Measurements from ENCODE around the gene COX6B2. TPM values are rescaled to one million over a fixed set of nuclear protein-coding genes. Genes with fewer than 3 reads are reported as not detected.
A peak's percentile ranks its signal among the peaks of the same experiment; 100 is the strongest.

The COX6B2 gene
- total and polyA plus RNA-seq, 2 of the 13 experiments (the other 11 are each of a cell fraction or from before 2014, with no cell fraction given) = 0.21 TPM; not detected in 1

DNA sequence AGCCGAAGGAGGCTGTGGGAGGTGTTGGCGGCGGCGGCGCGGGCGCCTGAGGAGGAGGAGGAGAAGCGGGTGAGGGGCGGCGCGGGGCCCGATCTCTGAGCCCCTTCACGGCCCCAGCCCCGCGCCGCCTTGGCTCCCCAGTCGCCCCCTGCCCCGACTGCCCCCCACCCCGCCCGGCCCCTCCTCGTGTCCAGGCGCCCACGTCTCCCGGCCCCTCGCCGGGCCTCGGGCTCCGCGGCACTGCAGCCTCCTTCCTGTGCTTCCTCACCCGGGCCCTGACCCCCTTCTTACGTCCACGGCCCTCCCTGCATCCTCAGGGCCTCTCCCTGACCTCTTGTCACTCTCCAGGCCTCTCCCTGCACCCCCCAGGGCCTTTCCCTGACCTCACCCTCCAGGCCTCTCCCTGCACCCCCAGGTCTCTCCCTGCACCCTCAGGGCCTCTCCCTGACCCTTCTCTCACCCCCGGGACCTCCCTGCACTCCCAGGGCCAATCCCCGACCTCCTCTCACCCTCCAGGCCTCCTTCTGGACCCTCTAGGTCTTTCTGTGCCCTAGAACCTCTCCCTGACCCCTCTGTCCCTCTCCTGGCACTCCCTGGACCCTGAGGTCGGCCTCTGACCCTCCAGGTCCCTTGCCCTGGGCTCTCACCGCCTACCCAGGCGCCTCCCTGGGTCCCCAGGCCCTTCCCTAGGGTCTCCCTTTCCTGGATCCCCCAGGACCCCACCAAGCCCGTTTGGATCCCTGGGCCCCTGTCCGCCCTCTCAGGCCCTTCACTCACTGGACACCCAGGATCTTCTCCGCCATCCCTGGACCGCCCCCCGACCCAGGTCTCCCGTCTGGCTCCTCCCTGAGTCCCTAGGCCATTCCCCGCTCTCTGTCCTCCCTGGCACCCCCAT lies 14.4 kb downstream of the COX6B2 start (continued):
- TF ChIP-seq, protein P1, sequence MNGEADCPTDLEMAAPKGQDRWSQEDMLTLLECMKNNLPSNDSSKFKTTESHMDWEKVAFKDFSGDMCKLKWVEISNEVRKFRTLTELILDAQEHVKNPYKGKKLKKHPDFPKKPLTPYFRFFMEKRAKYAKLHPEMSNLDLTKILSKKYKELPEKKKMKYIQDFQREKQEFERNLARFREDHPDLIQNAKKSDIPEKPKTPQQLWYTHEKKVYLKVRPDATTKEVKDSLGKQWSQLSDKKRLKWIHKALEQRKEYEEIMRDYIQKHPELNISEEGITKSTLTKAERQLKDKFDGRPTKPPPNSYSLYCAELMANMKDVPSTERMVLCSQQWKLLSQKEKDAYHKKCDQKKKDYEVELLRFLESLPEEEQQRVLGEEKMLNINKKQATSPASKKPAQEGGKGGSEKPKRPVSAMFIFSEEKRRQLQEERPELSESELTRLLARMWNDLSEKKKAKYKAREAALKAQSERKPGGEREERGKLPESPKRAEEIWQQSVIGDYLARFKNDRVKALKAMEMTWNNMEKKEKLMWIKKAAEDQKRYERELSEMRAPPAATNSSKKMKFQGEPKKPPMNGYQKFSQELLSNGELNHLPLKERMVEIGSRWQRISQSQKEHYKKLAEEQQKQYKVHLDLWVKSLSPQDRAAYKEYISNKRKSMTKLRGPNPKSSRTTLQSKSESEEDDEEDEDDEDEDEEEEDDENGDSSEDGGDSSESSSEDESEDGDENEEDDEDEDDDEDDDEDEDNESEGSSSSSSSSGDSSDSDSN (CRISPR knock-in tag; IDR thresholded peaks at IDR 0.05) = peak; percentile 34; the same call in 1 of the 2 replicates
- peak; percentile 80 for TF ChIP-seq RBFOX2 (IDR thresholded peaks at IDR 0.05; ENCODE audit: low read depth, low read length)
- TF ChIP-seq, protein P2, sequence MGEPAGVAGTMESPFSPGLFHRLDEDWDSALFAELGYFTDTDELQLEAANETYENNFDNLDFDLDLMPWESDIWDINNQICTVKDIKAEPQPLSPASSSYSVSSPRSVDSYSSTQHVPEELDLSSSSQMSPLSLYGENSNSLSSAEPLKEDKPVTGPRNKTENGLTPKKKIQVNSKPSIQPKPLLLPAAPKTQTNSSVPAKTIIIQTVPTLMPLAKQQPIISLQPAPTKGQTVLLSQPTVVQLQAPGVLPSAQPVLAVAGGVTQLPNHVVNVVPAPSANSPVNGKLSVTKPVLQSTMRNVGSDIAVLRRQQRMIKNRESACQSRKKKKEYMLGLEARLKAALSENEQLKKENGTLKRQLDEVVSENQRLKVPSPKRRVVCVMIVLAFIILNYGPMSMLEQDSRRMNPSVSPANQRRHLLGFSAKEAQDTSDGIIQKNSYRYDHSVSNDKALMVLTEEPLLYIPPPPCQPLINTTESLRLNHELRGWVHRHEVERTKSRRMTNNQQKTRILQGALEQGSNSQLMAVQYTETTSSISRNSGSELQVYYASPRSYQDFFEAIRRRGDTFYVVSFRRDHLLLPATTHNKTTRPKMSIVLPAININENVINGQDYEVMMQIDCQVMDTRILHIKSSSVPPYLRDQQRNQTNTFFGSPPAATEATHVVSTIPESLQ (CRISPR knock-in tag; conservative IDR thresholded peaks at IDR 0.05) = no peak
- TF ChIP-seq SRSF9 (IDR thresholded peaks at IDR 0.05; ENCODE audit: borderline replicate concordance, insufficient read depth, low read depth, low read length, poor library complexity, severe bottlenecking) = no peak
- TF ChIP-seq YEATS4 (CRISPR knock-in tag; IDR thresholded peaks at IDR 0.05; ENCODE audit: borderline replicate concordance) = no peak
- 0 out of 2 replicates have a peak, but pooled peaks have one; percentile 8 for TF ChIP-seq DPF2 (CRISPR knock-in tag; IDR thresholded peaks at IDR 0.05; ENCODE audit: borderline replicate concordance, low read depth)
- 0 out of 2 replicates have a peak, but pooled peaks have one; percentile 11 for TF ChIP-seq KAT7 (CRISPR knock-in tag; IDR thresholded peaks at IDR 0.05; ENCODE audit: borderline replicate concordance)
- TF ChIP-seq KAT2B (IDR thresholded peaks at IDR 0.05; ENCODE audit: borderline replicate concordance, low read depth, low read length) = no peak
- TF ChIP-seq, protein P3, sequence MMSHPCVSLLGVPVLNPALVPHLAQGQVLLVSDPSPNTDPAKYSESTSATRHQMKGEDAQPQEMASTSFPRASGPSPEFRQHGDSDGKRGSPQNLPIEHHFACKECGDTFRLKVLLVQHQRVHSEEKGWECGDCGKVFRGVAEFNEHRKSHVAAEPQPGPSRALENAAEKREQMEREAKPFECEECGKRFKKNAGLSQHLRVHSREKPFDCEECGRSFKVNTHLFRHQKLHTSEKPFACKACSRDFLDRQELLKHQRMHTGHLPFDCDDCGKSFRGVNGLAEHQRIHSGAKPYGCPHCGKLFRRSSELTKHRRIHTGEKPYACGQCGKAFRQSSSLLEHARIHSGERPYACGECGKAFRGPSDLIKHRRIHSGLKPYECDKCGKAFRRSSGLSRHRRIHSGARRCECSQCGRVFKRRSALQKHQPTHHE (CRISPR knock-in tag; IDR thresholded peaks at IDR 0.05; ENCODE audit: borderline replicate concordance) = no peak
- TF ChIP-seq, protein P4, sequence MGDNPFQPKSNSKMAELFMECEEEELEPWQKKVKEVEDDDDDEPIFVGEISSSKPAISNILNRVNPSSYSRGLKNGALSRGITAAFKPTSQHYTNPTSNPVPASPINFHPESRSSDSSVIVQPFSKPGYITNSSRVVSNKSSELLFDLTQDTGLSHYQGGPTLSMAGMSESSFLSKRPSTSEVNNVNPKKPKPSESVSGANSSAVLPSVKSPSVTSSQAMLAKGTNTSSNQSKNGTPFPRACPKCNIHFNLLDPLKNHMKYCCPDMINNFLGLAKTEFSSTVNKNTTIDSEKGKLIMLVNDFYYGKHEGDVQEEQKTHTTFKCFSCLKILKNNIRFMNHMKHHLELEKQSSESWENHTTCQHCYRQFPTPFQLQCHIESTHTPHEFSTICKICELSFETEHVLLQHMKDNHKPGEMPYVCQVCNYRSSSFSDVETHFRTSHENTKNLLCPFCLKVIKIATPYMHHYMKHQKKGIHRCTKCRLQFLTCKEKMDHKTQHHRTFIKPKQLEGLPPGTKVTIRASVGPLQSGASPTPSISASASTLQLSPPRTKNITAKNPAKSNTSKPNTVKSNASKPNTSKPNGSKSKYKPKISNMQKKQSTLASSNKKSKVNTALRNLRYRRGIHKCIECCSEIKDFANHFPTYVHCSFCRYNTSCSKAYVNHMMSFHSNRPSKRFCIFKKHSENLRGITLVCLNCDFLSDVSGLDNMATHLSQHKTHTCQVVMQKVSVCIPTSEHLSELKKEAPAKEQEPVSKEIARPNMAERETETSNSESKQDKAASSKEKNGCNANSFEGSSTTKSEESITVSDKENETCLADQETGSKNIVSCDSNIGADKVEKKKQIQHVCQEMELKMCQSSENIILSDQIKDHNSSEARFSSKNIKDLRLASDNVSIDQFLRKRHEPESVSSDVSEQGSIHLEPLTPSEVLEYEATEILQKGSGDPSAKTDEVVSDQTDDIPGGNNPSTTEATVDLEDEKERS (CRISPR knock-in tag; IDR thresholded peaks at IDR 0.05) = no peak
- TF ChIP-seq ZNF331 (CRISPR knock-in tag; IDR thresholded peaks at IDR 0.05) = 0 out of 2 replicates have a peak, but pooled peaks have one; percentile 15
- TF ChIP-seq SALL2 (CRISPR knock-in tag; IDR thresholded peaks at IDR 0.05) = no peak
- no peak for TF ChIP-seq ZNF121 (CRISPR knock-in tag; IDR thresholded peaks at IDR 0.05)
- TF ChIP-seq, protein P5, sequence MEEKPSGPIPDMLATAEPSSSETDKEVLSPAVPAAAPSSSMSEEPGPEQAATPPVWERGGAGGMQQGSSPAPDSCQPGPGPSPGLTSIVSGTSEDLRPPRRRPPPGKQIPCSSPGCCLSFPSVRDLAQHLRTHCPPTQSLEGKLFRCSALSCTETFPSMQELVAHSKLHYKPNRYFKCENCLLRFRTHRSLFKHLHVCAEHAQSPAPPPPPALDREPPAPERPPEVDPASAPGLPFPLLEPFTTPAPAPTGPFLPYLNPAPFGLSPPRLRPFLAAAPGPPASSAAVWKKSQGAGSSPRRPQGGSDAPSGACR (CRISPR knock-in tag; IDR thresholded peaks at IDR 0.05) = 0 out of 2 replicates have a peak, but pooled peaks have one; percentile 66
- no peak for TF ChIP-seq SMAD1 (CRISPR knock-in tag; IDR thresholded peaks at IDR 0.05; ENCODE audit: borderline replicate concordance, low read depth)
- TF ChIP-seq, protein P6, sequence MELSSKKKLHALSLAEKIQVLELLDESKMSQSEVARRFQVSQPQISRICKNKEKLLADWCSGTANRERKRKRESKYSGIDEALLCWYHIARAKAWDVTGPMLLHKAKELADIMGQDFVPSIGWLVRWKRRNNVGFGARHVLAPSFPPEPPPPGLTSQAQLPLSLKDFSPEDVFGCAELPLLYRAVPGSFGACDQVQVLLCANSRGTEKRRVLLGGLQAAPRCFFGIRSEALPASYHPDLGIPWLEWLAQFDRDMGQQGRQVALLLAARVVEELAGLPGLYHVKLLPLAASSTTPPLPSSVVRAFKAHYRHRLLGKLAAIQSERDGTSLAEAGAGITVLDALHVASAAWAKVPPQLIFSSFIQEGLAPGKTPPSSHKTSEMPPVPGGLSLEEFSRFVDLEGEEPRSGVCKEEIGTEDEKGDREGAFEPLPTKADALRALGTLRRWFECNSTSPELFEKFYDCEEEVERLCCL (CRISPR knock-in tag; IDR thresholded peaks at IDR 0.05; ENCODE audit: borderline replicate concordance) = no peak

All from HepG2 (cell line).